K562 (cell line): ENCODE measurements around the gene HEXIM2. TPM values are rescaled to one million over a fixed set of nuclear protein-coding genes. Genes with fewer than 3 reads are reported as not detected.
A peak's percentile ranks its signal among the peaks of the same experiment; 100 is the strongest.

Source experiments
- ATAC-seq: fragments of 200-7000 bp; cut with Tn5 transposase; 3 replicates; pipeline ENCODE4 v1.9.1; 2020; ENCODE audit warnings: moderate library complexity
- BruUV-seq: library from RNA; stranded (reverse); fragments of 400-500 nt; replicated peaks from 2 replicates; lab custom pipeline; 2021; lab: Mats Ljungman, UMichigan
- CTCF ChIA-PET: fragments of 300-600 bp; formaldehyde crosslinking; extraction: SDS; loops from one replicate; lab custom pipeline; 2021; ENCODE audit warnings: low intra/inter-chr PET ratio; lab: Yijun Ruan, JAX
- POLR2A ChIA-PET: fragments of 300-600, 350-650 bp; sonication (Branson Sonifier 250); formaldehyde crosslinking; extraction: SDS; loops from one replicate; lab custom pipeline; 2021; ENCODE audit warnings: antibody characterized with exemption, inconsistent platforms; lab: Yijun Ruan, JAX
- DNase-seq, 4 experiments: peaks; one replicate each; pipeline versions ENCODE4 v3.0.0 to v3.0.0-alpha.2; 2011 to 2018; ENCODE audit warnings: low spot score in 3 of 4, mixed read lengths in 3 of 4; ENCODE audit errors: extremely low read depth in 1 of 4
- FAIRE-seq: peaks from 2 replicates; lab custom pipeline; 2011; peaks lifted over from hg19 to GRCh38; lab: Jason Lieb, UNC
- H2AFZ ChIP-seq: 2 replicates; pipeline ENCODE4 v1.6.0; 2011; ENCODE audit warnings: low read depth, low read length, control low read depth, inconsistent platforms
- H3K27ac ChIP-seq: fragments of 200-600 bp; 3 replicates; pipeline ENCODE4 v1.8.0; 2011; ENCODE audit warnings: low read depth, mild to moderate bottlenecking, control low read depth, inconsistent platforms, low read length, moderate library complexity, mixed read lengths; ENCODE audit errors: extremely low read depth
- H3K27me3 ChIP-seq, 2 experiments: fragments of 300-600 bp in 1 of 2; 2 replicates in 1 of 2; 3 replicates in 1 of 2; pipeline versions ENCODE4 v1.6.0 to v1.8.0; 2011; ENCODE audit warnings: inconsistent platforms in 2 of 2, low read length in 2 of 2, mild to moderate bottlenecking in 1 of 2, mixed read lengths in 1 of 2, moderate library complexity in 1 of 2; ENCODE audit not compliant: control insufficient read depth in 2 of 2, insufficient read depth in 2 of 2
- H3K36me3 ChIP-seq: fragments of 300-600 bp; 3 replicates; pipeline ENCODE4 v1.8.0; 2011; ENCODE audit warnings: mild to moderate bottlenecking, low read length, inconsistent platforms; ENCODE audit not compliant: control insufficient read depth, insufficient read depth
- H3K4me1 ChIP-seq, 2 experiments: fragments of 200-600 bp in 1 of 2; replicated peaks in 1 of 2; 2 replicates in 1 of 2; 3 replicates in 1 of 2; pipeline versions ENCODE4 v1.5.1 to v1.8.0; 2011; ENCODE audit warnings: inconsistent platforms in 2 of 2, low read length in 2 of 2, mild to moderate bottlenecking in 1 of 2, mixed read lengths in 1 of 2, moderate library complexity in 1 of 2; ENCODE audit not compliant: control insufficient read depth in 2 of 2, insufficient read depth in 2 of 2
- H3K4me2 ChIP-seq: 2 replicates; pipeline ENCODE4 v1.6.1; 2011; ENCODE audit warnings: low read length, control low read depth, inconsistent platforms, mixed read lengths; ENCODE audit not compliant: insufficient read depth
- H3K4me3 ChIP-seq: fragments of 200-600 bp; sonication (generic), shearing (Covaris generic); 2 replicates; pipeline ENCODE4 v1.5.1; 2016; ENCODE audit warnings: control low read depth, inconsistent platforms
- H3K79me2 ChIP-seq: fragments of 200-600 bp; 3 replicates; pipeline ENCODE4 v1.8.0; 2011; ENCODE audit warnings: low read length, inconsistent platforms; ENCODE audit not compliant: control insufficient read depth, insufficient read depth
- H3K9ac ChIP-seq, 2 experiments: 2 replicates each; pipeline versions ENCODE4 v1.6.0 to v1.6.1; 2011; ENCODE audit warnings: low read depth in 2 of 2, low read length in 2 of 2, control low read depth in 1 of 2, inconsistent platforms in 1 of 2, mild to moderate bottlenecking in 1 of 2, mixed read lengths in 1 of 2; ENCODE audit not compliant: insufficient read depth in 1 of 2
- H3K9me1 ChIP-seq: one replicate; pipeline ENCODE4 v1.6.0; 2011; ENCODE audit warnings: inconsistent platforms, mild to moderate bottlenecking, low read length, moderate library complexity; ENCODE audit not compliant: control insufficient read depth, insufficient read depth
- H3K9me3 ChIP-seq: replicated peaks from 2 replicates; pipeline ENCODE4 v1.5.1; 2011; ENCODE audit warnings: low read depth, low read length, inconsistent platforms; ENCODE audit not compliant: control insufficient read depth, insufficient read depth
- H4K20me1 ChIP-seq: replicated peaks from 2 replicates; pipeline ENCODE4 v1.6.1; 2011; ENCODE audit warnings: low read length, inconsistent platforms, mixed read lengths; ENCODE audit not compliant: control insufficient read depth, insufficient read depth
- NCOR1 ChIP-seq: fragments of 450-650 bp; IDR thresholded peaks from 2 replicates; pipeline ENCODE4 v1.6.1; 2016; ENCODE audit warnings: mild to moderate bottlenecking, moderate library complexity
- PTRF ChIP-seq: fragments of 450-650 bp; IDR thresholded peaks from 2 replicates; pipeline ENCODE4 v1.6.1; 2016; ENCODE audit warnings: mild to moderate bottlenecking, missing genetic modification characterization, missing compliant biosample characterization
- RCOR1 ChIP-seq, 2 experiments: IDR thresholded peaks; 2 replicates each; pipeline ENCODE4 v1.6.1; 2012; ENCODE audit warnings: low read depth in 2 of 2, low read length in 2 of 2, borderline replicate concordance in 1 of 2, improper control_type of control experiment in 1 of 2
- SP1 ChIP-seq: sonication (generic); formaldehyde crosslinking; IDR thresholded peaks from 2 replicates; pipeline ENCODE4 v1.8.1; 2022; ENCODE audit warnings: mild to moderate bottlenecking, missing genetic modification reagents
- ZNF316 ChIP-seq: fragments of 450-650 bp; IDR thresholded peaks from 2 replicates; pipeline ENCODE4 v1.6.1; 2016
- ZNF583 ChIP-seq: fragments of 250-450 bp; sonication (Bioruptor Pico); IDR thresholded peaks from 2 replicates; pipeline ENCODE4 v1.4.0; 2020
- WGBS: fragments of 100-300 bp; shearing (Covaris generic); methylation state at CpG from one replicate; pipeline ENCODE4 v1.1.6; 2016; ENCODE audit warnings: low coverage, mixed read lengths; ENCODE audit not compliant: insufficient coverage; ENCODE audit errors: missing lambda C conversion rate; 5-methylcytosine and 5-hydroxymethylcytosine counted together
- in situ Hi-C: fragments of 300-500 bp; cut with MboI; formaldehyde crosslinking; loops from 4 replicates; pipeline ENCODE4 v1.15.0; 2018; ENCODE audit warnings: inconsistent platforms, mixed read lengths
- intact Hi-C: fragments of 100-400 bp; cut with micrococcal nuclease; formaldehyde crosslinking; loops from 2 replicates; pipeline ENCODE4 v1.14.2; 2022
- polyA plus RNA-seq, 8 experiments: library from polyadenylated mRNA; depleted of rRNA in 4 of 8; stranded (reverse) in 5 of 8; unstranded in 3 of 8; fragments of >200 nt; fragmentation: Nextera tagmentation in 2 of 8; fragmentation: Illumina TruSeq in 1 of 8; extraction: Ambion mirVana in 2 of 8; extraction: Trizol in 1 of 8; gene quantifications; 2 replicates each; pipeline versions ENCODE4 v1.2.1 to v1.2.3, GENCODE V29; 2011 to 2014; ENCODE audit warnings: inconsistent platforms in 1 of 8, missing spikeins in 1 of 8
- total RNA-seq, 7 experiments: library from RNA; depleted of rRNA in 6 of 7; stranded (reverse); fragments of >200 nt in 6 of 7; fragmentation: Illumina TruSeq in 2 of 7; extraction: Trizol in 2 of 7; gene quantifications; 2 replicates each; pipeline versions ENCODE4 v1.2.1 to v1.2.3, GENCODE V29; 2011 to 2021; ENCODE audit warnings: low replicate concordance in 1 of 7

Gene HEXIM2
- total and polyA plus RNA-seq, 9 of the 15 experiments (the other 6 are each of a cell fraction or from before 2014, with no cell fraction given), result 0.69 to 3.4 (median 1.1) TPM; not detected in 2

- Histone ChIP-seq H2AFZ (no peak overlapping the region), H3K27ac (no peak overlapping the region), H3K9me3 (no peaks in the 10 kb centered on the region; the same call in 1 of the 2 replicates), H3K36me3 (no peaks in the 10 kb centered on the region), H3K27me3 (no peaks in the 10 kb centered on the region), H3K9me1 (no peaks in the 10 kb centered on the region), H3K9ac (peak overlapping the region in 1 of 2 experiments; percentile 65; a peak in 1 of 4 replicates), H3K4me1 (peaks cover 7 to 30% of the 10 kb centered on the region in 2 experiments), H3K4me2 (no peak overlapping the region), H3K4me3 (no peak overlapping the region), H3K79me2 (peaks cover 7% of the 10 kb centered on the region; the same call in 1 of the 3 replicates), H4K20me1 (no peaks in the 10 kb centered on the region)
- FAIRE-seq (no peak), ATAC-seq (no peak), DNase-seq (no peak)
- TF ChIP-seq SP1 (CRISPR knock-in tag) (no peak), ZNF316 (no peak), NCOR1 (no peak), RCOR1 (IDR thresholded peaks at IDR 0.05; ENCODE audit: borderline replicate concordance in 1 of 2, low read depth in 2 of 2, low read length in 2 of 2) (no peak), PTRF (tag) (no peak), ZNF583 (no peak)
- 39% methylated on average over 11 of the region's 11 CpGs for WGBS
- intact Hi-C loops (loop anchor here (5.0 kb wide), 1 partner anchor 250 kb away; no protein-coding TSS in a partner anchor), in situ Hi-C loops (loop anchor here (5.0 kb wide), 1 partner anchor 60 kb away; no protein-coding TSS in a partner anchor)
- BruUV-seq, result no TSS peak
- POLR2A ChIA-PET, result interaction anchor here (1.0 to 7.1 kb wide), 3 partner anchors 12 to 88 kb away, joined by 3 to 119 read pairs (median 3); partner anchors contain the start of gene HEXIM1
- CTCF ChIA-PET, result interaction anchor here (0.7 kb wide), 1 partner anchor 60 kb away, joined by 5 read pairs; no protein-coding TSS in a partner anchor
Measured at GRCh38 chr17:45137561-45138305, 23.9 kb upstream of the HEXIM2 start.
